CD4-positive, alpha-beta T cell treated with Interleukin-17A for 1 hour (primary cell): ENCODE measurements around the gene GSX1.
"Not testable (repeated sequence)": the region's sequence is repeated elsewhere in the genome, so short reads cannot be mapped to it uniquely, and the experiment has no call there.

Experiments
- DNase-seq: peaks from one replicate; pipeline ENCODE4 v3.0.0-alpha.2; 2020

The GSX1 gene

DNA sequence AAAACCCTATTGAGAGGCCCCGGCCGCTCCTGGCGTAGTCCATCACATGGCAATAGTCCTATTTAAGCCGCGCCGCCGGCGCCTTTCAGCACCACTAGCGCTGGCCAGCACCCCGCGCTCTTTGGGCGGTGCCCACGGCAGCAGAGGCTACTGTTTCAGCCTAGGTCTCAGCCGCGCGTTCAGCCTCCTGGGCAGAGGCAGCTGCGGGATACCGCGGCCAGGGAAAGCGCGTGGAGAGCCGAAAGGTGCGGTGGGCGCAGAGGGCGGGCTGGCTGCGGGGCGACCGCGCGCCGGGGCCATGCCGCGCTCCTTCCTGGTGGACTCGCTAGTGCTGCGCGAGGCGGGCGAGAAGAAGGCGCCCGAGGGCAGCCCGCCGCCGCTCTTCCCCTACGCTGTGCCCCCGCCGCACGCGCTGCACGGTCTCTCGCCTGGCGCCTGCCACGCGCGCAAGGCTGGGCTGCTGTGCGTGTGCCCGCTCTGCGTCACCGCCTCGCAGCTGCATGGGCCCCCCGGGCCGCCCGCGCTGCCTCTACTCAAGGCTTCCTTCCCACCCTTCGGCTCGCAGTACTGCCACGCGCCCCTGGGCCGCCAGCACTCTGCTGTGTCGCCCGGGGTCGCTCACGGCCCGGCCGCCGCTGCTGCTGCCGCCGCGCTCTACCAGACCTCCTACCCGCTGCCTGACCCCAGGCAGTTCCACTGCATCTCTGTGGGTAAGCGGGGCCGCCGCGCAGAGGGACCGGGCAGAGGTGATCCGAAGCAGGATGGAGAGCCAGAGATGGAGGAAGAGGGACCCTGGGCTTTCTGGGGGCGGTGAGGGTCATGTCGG is at the start of gene GSX1:
Gene GSX1 (plus strand): TSS at position 91 of the 826 bp plus-strand sequence. CDS start 208 bp downstream, at position 299.
- peak; percentile 21 for DNase-seq

GRCh38 chr13:27744801-27745200 is 47.5 kb upstream of the GSX1 start:
- no peak for DNase-seq

DNA sequence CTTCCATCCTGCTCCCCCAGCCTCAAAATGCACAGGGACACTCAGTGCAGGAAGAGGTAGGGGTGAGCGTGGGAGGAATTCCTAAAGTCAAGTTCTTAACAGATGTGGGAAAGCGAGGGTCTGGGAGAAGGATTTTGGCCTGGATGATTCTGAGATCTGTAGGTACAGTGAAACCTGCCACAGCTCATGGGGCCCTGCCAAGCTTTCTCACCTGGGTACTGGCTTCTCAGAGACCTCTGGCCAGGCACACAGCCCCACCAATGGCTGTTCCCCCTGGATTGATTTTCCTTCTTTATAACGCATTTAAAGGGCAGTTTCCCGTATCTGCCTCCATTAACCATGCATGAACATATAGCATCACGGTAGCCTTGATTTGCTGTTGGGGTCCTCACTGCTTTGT is 47.0 kb upstream of the GSX1 start:
- DNase-seq = no peak

DNA sequence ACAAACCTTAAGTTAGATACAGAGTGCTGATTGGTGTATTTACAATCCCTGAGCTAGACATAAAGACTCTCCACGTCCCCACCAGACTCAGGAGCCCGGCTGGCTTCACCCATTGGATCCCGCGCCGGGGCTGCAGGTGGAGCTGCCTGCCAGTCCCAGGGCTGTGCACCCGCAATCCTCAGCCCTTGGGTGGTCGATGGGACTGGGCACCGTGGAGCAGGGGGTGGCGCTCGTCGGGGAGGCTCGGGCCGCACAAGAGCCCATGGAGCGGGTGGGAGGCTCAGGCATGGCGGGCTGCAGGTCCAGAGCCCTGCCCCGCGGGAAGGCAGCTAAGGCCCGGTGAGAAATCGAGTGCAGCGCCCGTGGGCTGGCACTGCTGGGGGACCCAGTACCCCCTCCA is 44.1 kb upstream of the GSX1 start:
- DNase-seq = not testable (repeated sequence)

DNA sequence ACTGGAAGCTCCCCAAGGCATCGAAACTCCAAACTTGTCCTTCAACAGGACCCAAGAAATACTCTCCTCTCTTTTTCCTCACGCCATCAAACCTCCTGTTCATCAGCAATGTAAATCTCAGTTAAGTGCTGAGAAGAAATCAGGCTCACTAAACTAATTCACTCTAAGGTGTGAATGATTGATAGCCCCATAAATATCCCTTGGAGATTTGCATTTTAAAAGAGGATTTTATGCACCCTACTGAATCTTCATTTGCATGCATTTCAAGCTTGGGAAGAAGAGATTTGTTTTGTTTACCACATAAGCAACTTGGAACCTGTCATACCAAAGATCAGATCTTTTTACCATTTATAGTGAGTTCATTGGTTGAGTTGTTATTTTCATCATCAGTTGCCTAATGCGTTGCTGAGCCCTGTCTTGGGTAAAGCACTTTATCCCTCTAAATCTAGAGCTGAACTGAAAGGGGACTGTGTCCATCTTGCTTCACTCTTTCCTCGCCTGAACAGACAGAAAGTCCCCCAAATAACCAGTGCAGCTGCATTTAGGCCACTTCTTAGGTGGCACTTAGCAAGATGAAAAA is 40.2 kb upstream of the GSX1 start:
- DNase-seq = no peak

GRCh38 chr13:27765650-27766049 is 26.6 kb upstream of the GSX1 start:
- DNase-seq = no peak

- peak; percentile 29 for DNase-seq
These were observed 21.5 kb upstream of the GSX1 start for GRCh38 chr13:27770809-27771208.

- no peak for DNase-seq
These were observed 19.4 kb upstream of the GSX1 start for GRCh38 chr13:27772651-27773425.

GRCh38 chr13:27774169-27774568 is 18.1 kb upstream of the GSX1 start:
- no peak for DNase-seq

- no peak for DNase-seq
These were observed 17.6 kb upstream of the GSX1 start for GRCh38 chr13:27774651-27775050.

- no peak for DNase-seq
These were observed 16.3 kb upstream of the GSX1 start for GRCh38 chr13:27775943-27776342.

- DNase-seq = no peak
These were observed 10.1 kb upstream of the GSX1 start for GRCh38 chr13:27782151-27782550.

DNA sequence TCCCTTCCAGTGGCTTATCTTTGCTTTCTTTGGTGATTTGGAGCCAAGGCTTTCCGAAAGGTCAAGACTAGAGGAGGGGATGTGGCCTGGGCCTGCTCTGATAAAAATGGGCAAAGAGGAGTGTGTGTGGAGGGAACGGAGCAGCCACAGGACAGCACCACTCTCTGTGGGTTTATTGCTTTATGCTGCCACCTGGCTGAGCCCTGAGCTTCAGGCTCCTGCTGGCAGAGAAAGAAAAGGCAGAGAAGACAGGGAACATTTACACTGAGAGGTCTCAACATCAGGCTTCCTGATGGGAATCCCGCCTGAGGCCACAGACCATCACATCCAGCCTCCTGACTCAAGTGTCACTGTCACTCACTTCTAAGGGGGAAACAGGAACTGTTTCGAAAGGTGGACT is 9.2 kb upstream of the GSX1 start:
- no peak for DNase-seq

DNA sequence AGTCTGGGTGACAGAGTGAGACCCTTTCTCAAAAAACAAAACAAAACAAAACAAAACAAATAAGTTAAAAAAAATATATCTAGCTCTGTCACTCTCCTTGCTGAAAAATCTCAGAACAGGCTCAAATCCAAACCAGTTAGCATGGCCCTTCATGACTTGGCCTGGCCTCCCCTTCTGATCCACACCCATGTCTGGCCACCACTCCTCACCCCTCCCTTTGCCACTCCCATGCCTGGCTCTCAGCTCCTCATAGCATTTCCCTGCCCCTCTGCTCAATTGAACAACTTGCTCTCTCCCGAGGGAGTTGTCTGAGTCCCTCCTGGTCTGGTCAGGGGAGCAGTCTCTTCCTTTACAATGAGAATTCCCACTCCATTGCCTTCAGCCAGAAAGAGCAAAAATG is 4.0 kb upstream of the GSX1 start:
- no peak for DNase-seq

- no peak for DNase-seq
These were observed 3.2 kb upstream of the GSX1 start for GRCh38 chr13:27789153-27789494.

GRCh38 chr13:27789495-27790303 is 2.6 kb upstream of the GSX1 start:
- DNase-seq = no peak

GRCh38 chr13:27790523-27790922 is 1.8 kb upstream of the GSX1 start:
- DNase-seq = no peak

DNA sequence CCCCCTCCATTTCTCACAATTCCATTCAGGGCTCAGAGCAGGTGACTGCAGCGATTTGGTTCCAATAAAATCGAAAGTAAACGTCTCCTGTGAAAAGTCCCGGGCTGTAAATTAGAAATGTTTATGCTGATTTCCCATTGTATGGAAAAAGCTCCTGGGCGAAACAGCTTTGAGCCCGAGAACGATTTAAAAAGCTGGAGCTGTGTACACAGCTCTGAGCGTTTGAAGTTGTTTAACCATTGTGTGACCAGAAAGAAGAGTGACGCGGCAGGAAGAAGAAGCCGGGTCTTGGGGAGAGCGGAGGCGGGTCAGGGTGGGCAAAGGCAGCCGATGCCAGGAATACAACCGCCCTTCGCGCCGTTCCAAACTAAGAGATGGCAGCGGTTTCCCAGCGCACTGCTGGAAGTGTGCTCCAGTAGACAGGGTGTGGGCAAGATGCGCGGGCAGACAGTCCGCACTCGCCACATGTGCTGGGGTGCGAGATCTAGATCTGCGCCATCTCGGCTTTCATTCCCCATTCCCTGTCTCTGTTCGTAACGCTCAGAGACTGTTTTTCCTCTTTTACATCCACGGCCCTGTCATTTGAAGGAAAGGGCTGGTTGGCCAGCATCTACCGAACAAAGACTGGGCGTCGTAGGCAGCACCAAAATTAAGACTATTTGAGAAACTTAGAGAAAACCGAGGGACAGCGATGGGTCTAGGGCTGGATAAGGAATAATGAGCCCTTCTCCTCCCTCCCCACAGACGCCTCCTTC is 960 bp upstream of the GSX1 start:
- no peak for DNase-seq

DNA sequence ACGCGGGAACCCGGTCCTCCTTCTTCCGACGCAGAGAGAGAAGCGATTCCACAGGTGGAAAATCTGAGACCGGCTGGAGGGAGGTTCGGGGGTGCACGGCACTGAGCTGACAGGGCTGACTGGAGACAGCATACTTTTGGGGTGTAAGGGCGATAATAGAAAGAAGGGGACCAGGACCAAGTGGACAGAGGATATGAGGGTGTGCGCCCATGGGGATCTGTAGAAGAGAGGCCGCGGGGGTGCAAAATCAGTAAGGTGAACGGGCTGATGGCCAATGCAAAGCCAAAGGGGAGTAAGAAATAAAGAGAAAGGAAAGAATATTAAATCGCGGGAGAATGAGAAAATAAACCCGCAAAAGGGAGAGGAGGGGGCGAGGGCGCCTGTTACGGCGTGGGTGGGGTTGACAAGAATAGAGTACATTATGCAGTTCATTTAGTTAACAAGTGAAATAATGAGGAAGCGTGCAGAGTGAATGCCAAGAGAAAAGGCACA is 336 bp upstream of the GSX1 start:
- DNase-seq = no peak

GRCh38 chr13:27793507-27794367 is 1.5 kb downstream of the GSX1 start:
- no peak for DNase-seq

- DNase-seq = no peak
These were observed 2.0 kb downstream of the GSX1 start for GRCh38 chr13:27794368-27794691.
